Measurements from ENCODE around the gene CCDC134.

DNA sequence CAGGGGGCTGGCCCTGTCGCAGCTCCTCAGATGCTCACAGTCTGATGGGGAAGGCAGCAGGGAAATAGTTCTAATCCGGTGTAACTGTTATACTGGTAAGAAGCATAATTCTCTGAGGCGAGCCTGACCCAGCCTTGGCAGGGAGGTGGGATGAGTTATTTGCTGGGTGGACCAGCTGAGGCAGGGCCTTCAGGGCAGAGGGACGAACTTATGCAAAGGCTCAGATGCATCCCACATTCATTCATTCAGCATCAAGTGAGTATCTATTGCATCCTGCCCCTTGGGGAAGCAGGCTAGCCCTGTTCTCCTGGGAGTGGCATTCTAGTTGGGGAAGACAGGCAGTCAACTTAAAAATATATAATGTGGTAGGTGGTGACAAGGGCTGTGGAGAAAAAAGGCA, 18.8 kb downstream of the CCDC134 start:
- no peak for TF ChIP-seq CTCF (IDR thresholded peaks at IDR 0.05; ENCODE audit: insufficient read depth, low read depth, low read length)
- no peak for TF ChIP-seq EZH2 (IDR thresholded peaks at IDR 0.05; ENCODE audit: insufficient read depth, low read length)
